ENCODE measurements around the gene SLC39A7. TPM values are rescaled to one million over a fixed set of nuclear protein-coding genes. Genes with fewer than 3 reads are reported as not detected.

Gene SLC39A7
- polyA plus RNA-seq, 2 of the 4 experiments (the other 2 are of a cell fraction): 59.0 to 122 TPM

DNA sequence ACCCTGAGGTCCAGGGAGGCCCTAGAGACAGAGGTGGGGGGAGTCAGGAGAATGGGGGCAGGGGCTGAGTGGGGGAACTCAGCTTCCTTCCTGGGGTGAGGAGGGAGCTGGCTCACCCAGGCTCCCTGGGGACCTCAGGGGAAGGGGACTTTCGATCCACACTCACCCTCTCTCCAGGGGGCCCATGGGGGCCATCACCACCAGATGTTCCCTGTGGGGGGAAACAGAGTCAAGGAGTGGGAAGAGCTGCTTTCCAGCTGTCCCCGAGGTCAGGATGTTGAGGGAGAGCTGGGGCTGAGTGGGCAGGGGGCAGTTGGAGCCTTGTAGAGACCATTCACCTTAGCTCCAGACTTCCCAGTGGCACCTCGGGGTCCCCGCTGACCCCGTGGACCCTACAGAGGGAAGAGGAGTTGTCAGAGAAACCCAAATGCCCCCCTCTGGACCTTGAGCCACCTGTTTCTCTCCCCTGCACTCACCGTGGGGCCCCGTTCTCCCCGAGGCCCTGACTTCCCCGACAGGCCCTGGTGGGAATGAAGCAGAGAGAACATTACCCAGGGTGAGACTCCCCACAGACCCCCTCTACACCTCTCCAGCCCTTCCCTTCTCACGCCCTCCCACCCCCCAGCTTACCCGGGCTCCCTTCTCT, 27.0 kb upstream of the SLC39A7 start:
- no peak overlapping the region for H3K27ac ChIP-seq
- no peak overlapping the region for H3K4me3 ChIP-seq
- TF ChIP-seq ZSCAN20 (CRISPR knock-in tag; IDR thresholded peaks at IDR 0.05) (no peak), RARB (CRISPR knock-in tag; IDR thresholded peaks at IDR 0.05) (no peak), NFE2L2 (conservative IDR thresholded peaks at IDR 0.05; ENCODE audit: low read length) (no peak), CBX2 (IDR thresholded peaks at IDR 0.05; ENCODE audit: borderline replicate concordance, low read depth) (no peak), TP53 (CRISPR knock-in tag; IDR thresholded peaks at IDR 0.05) (no peak), POLR2A (IDR thresholded peaks at IDR 0.05; ENCODE audit: low read length) (no peak), TFCP2L1 (CRISPR knock-in tag; IDR thresholded peaks at IDR 0.05) (no peak), CHD2 (IDR thresholded peaks at IDR 0.05; ENCODE audit: low read length, partially characterized antibody) (no peak), PHF8 (IDR thresholded peaks at IDR 0.05; ENCODE audit: borderline replicate concordance, low read depth) (no peak), HOXA7 (CRISPR knock-in tag; IDR thresholded peaks at IDR 0.05) (no peak), GATA3 (IDR thresholded peaks at IDR 0.05; ENCODE audit: borderline replicate concordance) (no peak), NPAS2 (CRISPR knock-in tag; IDR thresholded peaks at IDR 0.05; ENCODE audit: borderline replicate concordance) (no peak), MYC (IDR thresholded peaks at IDR 0.05; ENCODE audit: borderline replicate concordance, low read length) (no peak), HOXB5 (CRISPR knock-in tag; IDR thresholded peaks at IDR 0.05) (no peak), CBX8 (IDR thresholded peaks at IDR 0.05) (no peak), NR3C1 (IDR thresholded peaks at IDR 0.05) (no peak), FOSB (CRISPR knock-in tag; IDR thresholded peaks at IDR 0.05) (no peak), EHF (CRISPR knock-in tag; IDR thresholded peaks at IDR 0.05) (no peak)
- TF ChIP-seq, protein P1, sequence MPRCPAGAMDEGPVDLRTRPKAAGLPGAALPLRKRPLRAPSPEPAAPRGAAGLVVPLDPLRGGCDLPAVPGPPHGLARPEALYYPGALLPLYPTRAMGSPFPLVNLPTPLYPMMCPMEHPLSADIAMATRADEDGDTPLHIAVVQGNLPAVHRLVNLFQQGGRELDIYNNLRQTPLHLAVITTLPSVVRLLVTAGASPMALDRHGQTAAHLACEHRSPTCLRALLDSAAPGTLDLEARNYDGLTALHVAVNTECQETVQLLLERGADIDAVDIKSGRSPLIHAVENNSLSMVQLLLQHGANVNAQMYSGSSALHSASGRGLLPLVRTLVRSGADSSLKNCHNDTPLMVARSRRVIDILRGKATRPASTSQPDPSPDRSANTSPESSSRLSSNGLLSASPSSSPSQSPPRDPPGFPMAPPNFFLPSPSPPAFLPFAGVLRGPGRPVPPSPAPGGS (IDR thresholded peaks at IDR 0.05): no peak
- TF ChIP-seq, protein P2, sequence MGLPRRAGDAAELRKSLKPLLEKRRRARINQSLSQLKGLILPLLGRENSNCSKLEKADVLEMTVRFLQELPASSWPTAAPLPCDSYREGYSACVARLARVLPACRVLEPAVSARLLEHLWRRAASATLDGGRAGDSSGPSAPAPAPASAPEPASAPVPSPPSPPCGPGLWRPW (IDR thresholded peaks at IDR 0.05): no peak
- ATAC-seq: no peak
- ChIA-PET POLR2A (no interaction called here), CTCF (interaction anchor here (0.5 to 3.9 kb wide), 14 partner anchors 12 to 288 kb away, joined by 3 to 27 read pairs (median 8); partner anchors contain the start of gene HLA-DMA)
- no peak for DNase-seq (ENCODE audit: low read depth in 1 of 2, low spot score in 1 of 2)
- no peaks in the 10 kb centered on the region for H3K4me1 ChIP-seq
- 33% methylated on average over 10 of the region's 11 CpGs for WGBS (ENCODE audit: missing lambda C conversion rate)
- H3K9me3 ChIP-seq: no peaks in the 10 kb centered on the region
- H3K4me2 ChIP-seq: no peak overlapping the region
- no peak for FAIRE-seq

DNA sequence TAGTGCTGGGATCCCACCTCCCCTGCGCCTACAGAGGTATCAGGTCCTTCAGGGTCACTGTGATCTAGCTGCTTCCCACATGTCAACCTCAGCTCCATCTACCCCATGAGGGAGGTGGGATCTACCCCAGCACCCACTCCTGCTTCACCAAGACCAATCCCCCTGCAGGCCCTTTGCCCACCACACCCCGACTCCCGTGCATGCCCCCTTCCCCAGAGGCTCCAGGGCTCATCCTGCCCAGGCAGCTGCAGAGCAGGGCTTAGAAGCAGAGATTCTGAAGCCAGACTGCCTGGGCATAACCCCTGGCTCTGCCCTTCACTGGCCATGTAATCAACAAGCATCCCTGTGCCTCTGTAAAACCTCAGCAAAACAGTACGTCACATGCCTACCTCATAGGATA, 25.9 kb upstream of the SLC39A7 start:
- ChIA-PET CTCF (interaction anchor here (0.7 to 3.9 kb wide), 5 partner anchors 13 to 336 kb away, joined by 3 to 27 read pairs (median 4); partner anchors contain the start of gene TAP2), POLR2A (interaction anchor here (0.6 kb wide), 1 partner anchor 75 kb away, joined by 3 read pairs; no protein-coding TSS in a partner anchor)
- DNase-seq (ENCODE audit: low read depth in 1 of 2, low spot score in 1 of 2) (no peak), FAIRE-seq (no peak), ATAC-seq (no peak)
- Histone ChIP-seq H3K9me3 (no peaks in the 10 kb centered on the region), H3K4me2 (no peak overlapping the region), H3K27ac (no peak overlapping the region), H3K4me1 (no peaks in the 10 kb centered on the region), H3K4me3 (no peak overlapping the region)
- no CpG with 5 or more reads among the region's 4 CpGs for WGBS (ENCODE audit: missing lambda C conversion rate)
- no peak for TF ChIP-seq PHF8 (IDR thresholded peaks at IDR 0.05; ENCODE audit: borderline replicate concordance, low read depth)
- no peak for TF ChIP-seq CHD2 (IDR thresholded peaks at IDR 0.05; ENCODE audit: low read length, partially characterized antibody)
- TF ChIP-seq, protein P3, sequence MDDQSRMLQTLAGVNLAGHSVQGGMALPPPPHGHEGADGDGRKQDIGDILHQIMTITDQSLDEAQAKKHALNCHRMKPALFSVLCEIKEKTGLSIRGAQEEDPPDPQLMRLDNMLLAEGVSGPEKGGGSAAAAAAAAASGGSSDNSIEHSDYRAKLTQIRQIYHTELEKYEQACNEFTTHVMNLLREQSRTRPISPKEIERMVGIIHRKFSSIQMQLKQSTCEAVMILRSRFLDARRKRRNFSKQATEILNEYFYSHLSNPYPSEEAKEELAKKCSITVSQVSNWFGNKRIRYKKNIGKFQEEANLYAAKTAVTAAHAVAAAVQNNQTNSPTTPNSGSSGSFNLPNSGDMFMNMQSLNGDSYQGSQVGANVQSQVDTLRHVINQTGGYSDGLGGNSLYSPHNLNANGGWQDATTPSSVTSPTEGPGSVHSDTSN (IDR thresholded peaks at IDR 0.05): no peak
- TF ChIP-seq MAZ (IDR thresholded peaks at IDR 0.05; ENCODE audit: borderline replicate concordance, low read depth, low read length): no peak
- TF ChIP-seq JUNB (IDR thresholded peaks at IDR 0.05): no peak
- no peak for TF ChIP-seq ZFP36 (IDR thresholded peaks at IDR 0.05; ENCODE audit: borderline replicate concordance, partially characterized antibody)
- no peak for TF ChIP-seq RFX5 (IDR thresholded peaks at IDR 0.05)
- TF ChIP-seq, protein P4, sequence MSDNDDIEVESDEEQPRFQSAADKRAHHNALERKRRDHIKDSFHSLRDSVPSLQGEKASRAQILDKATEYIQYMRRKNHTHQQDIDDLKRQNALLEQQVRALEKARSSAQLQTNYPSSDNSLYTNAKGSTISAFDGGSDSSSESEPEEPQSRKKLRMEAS (IDR thresholded peaks at IDR 0.05): no peak
- TF ChIP-seq, protein P1 (IDR thresholded peaks at IDR 0.05): no peak
- TF ChIP-seq CEBPB (IDR thresholded peaks at IDR 0.05): no peak
- TF ChIP-seq, protein P5, sequence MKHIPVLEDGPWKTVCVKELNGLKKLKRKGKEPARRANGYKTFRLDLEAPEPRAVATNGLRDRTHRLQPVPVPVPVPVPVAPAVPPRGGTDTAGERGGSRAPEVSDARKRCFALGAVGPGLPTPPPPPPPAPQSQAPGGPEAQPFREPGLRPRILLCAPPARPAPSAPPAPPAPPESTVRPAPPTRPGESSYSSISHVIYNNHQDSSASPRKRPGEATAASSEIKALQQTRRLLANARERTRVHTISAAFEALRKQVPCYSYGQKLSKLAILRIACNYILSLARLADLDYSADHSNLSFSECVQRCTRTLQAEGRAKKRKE (CRISPR knock-in tag; IDR thresholded peaks at IDR 0.05; ENCODE audit: low read depth): no peak
- no peak for TF ChIP-seq FOXS1 (CRISPR knock-in tag; IDR thresholded peaks at IDR 0.05)
- TF ChIP-seq KDM1A (IDR thresholded peaks at IDR 0.05; ENCODE audit: low read depth): no peak
